HG03064 (cell line): Measurements from ENCODE around the gene CACNA2D2.
"Not testable (repeated sequence)": the region's sequence is repeated elsewhere in the genome, so short reads cannot be mapped to it uniquely, and the experiment has no call there.

Experiments
- ATAC-seq: cut with Tn5 transposase; IDR thresholded peaks from one replicate; pipeline ENCODE4 v1.9.1; 2021; ENCODE audit warnings: low read depth; ENCODE audit not compliant: unreplicated experiment

The CACNA2D2 gene

DNA sequence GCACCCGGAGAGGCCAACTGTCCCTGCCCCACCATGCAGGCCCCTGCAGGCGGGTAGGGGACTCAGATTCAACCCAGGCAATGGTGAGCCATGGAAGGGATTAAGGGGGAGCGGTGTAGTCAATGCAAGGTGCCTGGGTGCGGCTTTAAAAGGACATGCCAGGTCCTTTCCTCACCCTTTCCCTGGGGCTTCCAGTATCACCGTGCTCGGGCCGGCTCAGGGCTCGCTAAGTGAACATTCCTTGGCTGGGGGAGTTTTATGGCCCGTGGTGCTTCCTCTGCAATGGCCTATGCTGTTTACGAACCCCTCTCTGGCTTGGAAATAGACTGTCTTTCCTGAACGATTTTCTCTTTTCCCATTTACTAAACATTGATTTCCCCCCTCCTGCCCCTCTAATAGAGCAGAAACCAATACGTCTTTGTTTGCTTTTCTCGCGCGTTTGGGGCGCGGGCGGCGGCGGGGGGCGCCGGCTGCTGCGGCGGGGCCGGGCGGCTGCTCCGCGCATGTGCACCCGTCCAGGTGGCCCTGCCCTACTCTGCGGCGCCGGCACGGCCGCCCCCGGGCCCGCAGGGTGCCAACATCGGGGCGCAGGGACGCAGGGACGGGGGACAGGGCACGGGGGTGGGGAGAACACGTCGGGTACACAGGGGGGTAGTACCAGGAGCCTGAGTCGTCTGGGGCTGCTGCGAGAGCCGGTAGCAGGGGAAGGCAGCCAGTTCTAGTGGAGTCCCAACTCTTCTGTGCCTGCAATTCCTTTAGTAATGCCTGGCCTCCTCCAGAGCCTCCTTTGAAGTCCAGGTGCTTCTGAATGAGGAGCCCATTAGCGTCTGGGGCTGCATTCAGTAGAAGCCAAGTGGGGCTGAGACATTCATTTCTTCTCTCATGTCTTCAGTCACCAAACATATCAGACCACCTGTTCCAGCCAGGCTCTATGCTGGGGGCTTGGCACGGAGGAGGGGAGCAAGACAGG is 26.9 kb upstream of the CACNA2D2 start:
- ATAC-seq, result no peak

DNA sequence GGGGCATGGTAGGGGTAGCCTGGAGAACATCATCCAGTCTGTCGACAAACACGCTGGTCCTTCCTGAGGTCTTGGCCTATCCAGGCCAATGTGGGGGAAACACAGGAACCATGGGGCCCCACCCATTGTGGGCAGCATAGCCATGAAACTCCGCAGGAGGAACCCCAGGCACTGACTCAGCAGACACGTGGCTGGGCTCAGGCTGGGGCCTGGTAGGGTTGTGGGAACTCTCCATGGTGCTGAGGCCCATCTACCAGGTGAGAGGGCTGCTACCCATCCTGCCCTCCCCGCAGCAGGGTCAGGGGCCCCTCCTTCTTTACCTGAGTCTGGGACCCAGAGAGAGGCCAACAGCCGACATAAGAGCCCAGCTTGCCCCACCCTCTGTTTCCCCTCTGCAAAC is 22.6 kb upstream of the CACNA2D2 start:
- ATAC-seq, result no peak

DNA sequence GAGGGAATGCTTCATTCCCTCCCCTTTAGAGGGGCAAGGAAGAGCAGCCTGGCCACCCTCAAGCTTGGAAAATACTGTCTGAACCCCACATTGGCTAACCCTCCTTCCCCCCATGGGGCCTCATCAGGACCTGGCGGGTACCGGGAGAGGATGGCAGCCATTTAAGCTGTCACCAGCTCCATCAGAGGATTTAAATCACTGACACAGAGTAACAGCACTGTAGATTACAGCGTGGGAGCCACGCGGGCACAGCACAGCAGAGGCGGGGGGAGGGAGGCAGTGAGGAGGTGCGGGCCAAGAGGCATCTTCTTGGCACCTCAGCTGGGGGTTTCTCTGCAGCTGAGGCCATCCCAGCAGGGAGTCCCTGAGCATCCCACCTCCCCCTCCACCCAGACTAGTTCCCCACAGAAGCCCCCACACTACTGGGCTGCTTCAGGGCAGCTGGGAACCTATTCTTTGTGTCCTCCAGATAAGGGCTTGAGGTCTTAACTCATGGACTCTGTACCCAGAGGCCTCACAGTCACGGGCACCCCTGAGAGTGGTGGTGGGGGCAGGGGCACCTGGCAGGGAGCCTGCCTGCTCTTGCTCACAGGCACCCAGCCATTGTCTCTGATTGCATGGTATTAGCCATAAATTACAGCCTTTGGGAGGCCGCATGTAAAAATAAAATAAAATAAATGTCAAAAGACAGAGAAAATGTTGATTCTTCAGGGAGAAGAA is 21.9 kb upstream of the CACNA2D2 start:
- ATAC-seq, result no peak

DNA sequence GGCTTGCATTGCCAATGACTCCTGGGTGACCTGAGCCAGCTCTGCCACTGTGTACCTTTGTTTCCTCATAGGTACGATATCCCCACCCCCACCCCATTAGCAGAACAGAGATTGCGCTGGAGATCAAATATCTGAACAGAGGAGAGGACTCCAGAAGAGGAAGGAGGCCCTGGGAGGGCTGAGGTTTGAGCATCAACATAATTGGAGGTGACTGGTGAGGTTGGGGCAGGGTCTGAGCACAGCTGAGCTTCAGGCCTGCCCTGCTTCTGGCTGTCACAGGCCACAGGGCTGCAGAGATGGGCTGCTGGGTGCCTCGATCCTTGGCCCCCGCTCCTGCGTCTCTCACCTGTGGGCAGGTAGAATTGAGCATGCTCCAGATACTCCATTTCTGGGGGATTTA is 21.3 kb upstream of the CACNA2D2 start:
- ATAC-seq, result no peak

DNA sequence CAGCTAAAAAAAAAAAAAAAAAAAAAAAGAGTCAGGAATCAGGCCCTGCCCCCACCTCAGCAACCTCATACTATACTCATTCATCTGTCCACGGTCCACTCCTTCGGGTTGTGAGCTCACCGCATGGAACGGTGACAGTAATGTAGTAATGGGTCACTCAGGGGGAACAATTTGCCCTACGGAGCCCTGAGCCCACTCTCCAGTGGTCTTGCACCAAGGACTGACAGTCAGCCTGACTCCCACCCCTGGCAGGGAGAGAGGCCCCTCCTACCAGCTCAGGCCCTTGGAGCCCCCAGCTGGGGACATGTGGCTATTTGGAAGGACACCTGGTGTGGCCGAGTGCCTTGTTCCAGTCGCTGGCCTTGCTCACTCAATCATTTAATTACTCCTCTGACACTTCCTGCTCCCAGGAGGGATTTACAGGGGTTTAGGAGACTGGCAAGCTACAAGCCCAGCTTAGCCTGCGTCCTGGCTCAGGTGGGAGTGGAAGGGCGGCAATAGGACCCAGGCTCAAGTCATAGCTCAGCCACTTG is 19.9 kb upstream of the CACNA2D2 start:
- ATAC-seq, result no peak

DNA sequence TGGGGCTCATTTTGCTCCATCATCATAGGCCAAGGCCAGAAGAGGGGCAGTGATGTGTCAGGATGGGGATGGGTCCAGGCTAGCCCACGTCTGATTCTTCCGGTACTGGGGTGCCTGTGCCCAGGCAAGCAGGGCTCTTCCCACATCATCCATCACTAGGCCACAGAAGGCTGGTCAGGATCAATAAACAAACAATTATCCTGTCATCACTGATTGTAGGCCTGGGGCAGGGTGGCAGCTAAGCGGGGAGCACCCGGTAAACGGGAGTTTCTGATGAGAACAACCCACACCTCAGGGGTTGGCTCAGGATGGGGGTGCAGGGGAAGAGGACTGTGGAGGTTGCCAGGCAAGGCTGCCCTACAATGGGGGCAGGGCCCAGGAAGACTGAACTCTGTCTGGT is 18.1 kb upstream of the CACNA2D2 start:
- no peak for ATAC-seq

DNA sequence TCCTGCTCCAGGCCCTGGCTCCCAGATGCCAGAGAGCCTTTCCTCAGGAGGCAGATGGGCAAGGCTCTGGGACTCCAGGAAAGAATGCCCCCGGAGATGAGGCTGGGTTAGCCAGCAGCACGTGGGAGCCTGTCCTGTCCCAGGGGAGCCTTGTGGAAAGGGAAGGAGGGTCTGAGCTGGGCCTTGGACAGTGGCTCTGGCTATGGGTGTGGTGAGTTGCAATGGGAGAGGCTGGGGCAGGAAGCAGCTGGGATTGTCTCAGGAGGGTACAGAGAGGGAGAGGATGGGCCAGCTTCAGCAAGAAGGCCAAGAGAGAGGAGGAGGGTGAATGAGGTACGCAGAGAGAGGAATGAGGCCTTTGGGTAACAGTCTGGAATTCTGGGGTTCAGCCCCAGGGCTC is 17.4 kb upstream of the CACNA2D2 start:
- ATAC-seq, result no peak

DNA sequence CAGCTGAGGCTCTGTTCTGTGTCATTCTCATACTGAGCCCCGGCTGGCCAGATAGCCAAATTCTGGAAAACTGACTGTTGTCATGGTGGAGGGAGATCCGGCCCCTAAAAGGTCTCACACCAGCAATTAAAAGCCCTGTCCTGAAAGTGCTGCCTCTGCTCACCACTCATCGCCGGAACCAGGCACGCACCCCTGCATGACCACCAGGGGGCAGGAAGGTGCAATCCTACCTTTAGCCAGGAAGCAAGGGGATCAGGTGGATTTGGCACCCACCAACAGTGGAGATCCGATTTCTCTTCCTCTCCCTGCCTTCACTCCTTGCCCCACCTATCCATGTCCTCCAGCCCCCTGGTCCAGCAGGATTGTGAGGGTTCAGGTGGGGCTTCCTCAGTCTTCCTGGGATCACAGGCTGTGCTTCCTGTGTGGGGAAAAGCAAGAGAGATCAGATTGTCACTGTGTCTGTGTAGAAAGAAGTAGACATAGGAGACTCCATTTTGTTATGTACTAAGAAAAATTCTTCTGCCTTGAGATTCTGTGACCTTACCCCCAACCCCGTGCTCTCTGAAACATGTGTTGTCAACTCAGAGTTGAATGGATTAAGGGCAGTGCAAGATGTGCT is 16.1 kb upstream of the CACNA2D2 start:
- ATAC-seq, result no peak

DNA sequence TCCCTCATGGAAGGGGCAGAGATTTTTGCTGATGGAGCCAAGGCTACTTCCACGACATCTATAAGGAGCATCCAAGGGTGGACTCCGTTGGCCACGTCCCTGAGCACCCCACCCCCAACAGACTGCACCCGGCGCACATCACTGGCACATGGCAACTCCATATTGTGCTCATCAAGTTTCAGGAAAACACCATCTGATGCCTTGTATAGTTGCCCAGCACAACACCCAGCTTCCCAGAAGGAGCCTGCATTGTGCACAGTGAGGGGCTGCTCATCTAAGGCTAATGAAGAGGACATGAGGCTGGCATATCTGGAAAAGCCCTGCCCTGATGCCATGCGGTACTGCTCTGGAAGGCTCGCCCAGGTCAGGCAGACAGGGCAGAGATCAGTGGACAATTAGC is 15.0 kb upstream of the CACNA2D2 start:
- ATAC-seq, result no peak

DNA sequence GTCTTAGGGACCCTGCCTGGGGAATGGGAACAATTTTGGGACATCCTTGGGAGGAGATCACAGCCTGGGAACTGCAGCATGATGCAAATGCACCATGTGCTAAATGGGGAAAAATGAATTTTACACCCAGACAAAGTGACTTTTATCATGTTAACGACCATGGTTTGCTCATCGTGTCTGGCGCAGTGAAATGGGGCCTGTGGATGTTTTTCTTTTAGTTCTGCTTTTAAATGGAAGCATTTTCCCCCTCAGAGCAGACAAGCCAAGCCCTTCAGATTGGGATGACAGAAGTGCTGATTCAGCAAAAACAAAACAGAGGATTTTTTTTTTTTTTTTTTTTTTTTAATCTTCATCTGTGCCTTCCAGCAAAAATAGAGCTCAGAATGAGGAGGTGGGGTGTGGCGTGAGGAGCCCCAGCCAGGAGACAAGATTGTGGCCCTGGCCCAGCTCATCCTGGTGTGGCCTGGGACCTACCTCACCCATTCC is 14.3 kb upstream of the CACNA2D2 start:
- ATAC-seq, result no peak

DNA sequence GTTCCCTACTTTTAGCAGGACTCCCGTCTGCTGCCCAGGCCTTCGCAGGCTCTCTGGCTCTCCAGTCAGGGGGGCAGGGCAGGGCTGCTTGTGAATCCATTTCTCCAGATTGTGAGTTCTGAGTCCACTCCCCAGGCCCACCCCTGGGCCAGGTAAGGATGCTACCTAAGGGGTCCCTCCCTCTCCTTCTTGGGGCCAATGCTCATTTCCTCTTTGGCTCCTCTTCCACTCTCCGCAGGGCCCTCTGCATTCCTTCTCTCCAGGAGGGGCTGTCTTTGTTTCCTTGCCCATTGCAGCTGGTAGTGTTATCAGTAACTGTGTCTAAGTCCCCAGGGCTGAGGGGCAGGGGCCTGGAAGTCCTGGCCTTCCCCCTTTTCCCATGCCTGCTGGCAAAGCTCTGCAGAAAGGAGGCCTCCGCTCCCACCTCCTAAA is 13.0 kb upstream of the CACNA2D2 start:
- no peak for ATAC-seq

DNA sequence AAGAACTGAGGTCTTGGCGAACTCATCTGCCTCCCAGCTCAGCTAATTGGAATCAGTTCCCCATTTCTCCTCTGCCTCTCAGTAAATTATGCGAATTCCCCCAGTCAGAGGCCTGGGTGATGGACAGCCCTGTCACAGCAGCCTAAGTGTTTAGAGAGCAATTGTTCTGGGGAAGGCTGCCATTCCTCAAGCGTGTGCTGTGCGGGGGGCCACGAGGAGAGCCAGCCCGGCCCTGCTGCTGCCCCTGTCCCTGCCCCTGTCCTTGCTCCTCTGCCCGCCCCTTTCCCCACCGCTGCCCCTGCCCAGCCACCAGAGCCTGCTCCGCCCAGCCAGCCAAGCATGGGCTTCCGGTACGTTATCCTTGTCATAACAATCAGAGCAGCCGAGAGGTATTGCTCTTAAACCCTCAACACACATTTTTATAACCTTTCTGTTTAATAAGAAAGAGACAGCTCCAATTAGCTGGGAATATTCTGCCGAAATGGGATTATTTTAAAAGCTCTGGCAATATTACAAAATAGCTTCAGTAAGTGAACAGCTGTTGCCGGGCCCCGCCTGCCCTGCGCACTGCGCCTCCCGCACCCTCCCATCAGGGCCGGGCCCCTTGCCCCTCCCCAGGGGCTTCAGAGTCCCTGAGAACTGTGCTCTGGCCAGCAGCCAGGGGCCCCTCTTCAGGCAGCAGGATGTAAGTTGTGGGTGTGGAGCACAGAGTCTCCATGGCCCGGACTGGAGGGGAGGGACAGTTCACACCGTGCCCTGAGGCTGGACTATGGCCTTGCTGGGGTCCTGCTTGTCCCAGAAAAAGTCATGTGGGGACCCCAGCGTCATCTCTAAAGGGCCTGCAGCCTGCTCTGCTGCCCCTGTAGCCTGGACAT is 12.4 kb upstream of the CACNA2D2 start:
- ATAC-seq, result no peak

DNA sequence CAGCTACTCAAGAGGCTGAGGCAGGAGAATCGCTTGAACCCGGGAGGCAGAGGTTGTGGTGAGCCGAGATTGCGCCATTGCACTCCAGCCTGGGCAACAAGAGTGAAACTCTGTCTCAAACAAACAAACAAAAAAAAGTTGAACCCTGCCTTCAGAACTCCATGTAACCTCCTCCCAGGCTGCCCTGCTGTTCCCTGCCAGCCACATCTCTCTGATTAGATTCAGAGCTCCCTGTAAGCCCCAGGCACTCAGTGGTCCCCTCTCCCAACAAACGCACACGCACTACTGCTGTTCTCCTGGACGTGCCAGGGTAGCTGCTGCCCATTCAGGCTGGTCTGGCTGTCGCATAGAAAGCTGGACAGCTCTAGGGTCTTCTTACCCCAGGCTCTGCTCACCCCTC is 9.5 kb upstream of the CACNA2D2 start:
- ATAC-seq, result not testable (repeated sequence)

DNA sequence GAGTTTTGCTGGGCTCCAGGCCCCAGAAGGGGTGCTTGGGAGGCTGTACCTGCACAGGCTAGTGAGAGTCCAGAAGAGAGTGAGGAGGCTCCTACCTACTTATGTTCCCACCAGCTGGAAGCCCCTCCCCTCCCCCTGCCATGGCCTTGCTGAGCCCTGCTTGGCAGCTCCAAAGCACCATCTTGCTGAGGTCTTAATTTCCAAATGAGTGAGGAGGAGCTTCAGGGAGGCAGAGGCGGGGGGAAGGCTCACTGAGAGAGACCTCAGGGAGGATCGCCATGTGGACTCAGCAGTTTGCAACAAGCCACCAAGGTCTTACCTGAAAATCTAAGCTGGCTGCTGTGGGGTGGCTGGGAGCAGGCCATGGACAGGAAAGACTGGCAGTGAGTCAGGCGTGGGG is 8.7 kb upstream of the CACNA2D2 start:
- ATAC-seq, result no peak

DNA sequence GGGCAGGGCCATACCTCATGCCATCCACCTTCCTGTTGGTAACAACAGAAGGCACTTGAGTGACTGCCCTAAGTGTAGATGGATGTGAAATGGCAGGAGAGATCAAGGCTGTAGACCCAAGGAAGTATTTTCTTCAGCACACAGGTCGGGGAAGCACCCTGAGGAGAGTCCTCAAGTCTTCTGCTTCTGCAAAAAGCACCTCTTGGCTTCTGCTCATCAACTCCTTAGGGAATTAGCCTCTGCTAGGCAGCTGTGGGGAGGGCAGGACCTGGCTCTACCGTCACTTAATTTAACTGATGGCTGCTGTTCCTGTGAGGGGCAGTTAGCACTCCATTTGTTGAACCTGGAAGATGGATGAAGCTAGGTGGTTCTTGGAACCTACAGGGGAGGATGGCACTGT is 6.9 kb upstream of the CACNA2D2 start:
- ATAC-seq, result no peak

DNA sequence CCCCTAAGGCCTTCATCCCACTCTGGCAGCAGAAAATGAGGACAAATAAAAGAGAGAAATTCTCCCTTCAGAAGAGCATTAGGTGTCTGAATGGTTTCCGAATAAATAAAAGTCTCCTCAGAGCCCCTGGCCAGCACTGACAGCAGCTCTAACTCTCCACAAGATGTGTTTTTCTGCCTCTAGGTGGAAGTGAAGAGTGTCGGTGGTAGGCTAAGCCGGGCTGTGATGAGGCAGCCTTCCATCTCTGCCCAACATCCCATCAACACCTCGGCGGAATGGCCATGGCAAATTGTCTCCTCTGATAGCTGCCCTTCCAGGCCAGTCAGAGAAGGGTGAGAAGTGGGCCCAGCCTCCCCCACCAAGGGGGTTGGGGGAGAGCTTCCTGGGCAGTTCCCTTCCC is 6.3 kb upstream of the CACNA2D2 start:
- no peak for ATAC-seq

DNA sequence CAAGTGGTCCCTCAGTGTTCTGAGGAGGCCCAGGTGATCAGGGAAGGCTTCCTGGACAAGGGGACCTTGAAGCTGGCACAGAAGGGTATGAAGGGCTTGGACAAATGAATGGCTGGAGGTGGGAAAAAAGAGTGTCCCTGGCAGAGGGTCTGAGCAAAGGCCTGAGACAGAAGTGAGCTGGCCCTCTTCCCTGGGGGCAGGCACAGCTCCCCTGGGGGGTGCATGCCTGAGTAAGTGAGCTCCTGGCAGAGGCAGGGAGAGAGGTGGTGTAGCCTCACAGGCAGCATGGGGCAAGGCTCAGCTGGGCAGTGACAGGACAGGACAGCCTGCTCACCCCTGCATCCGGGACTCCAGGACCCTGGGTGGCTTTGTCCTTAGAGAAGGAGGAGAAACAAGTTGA is 5.4 kb upstream of the CACNA2D2 start:
- ATAC-seq, result no peak

DNA sequence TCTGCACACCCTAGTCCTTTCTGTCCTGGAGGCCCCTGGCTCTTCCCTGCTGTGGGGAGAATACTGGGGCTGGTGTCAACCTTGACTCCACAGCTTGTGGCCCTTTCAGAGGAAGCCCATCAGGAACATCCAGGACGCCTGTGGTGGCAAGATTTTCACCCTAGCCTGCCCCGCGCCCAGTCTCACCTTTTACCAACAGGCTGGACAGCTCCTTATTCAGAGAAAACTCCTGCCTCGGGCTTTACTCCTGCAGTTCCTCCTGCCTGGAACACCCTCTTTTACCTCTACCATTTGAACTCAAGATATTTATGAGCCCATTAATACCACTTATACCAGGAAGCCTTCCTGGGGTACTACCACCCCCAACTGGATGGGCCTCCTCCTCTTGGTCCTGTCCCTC is 2.7 kb upstream of the CACNA2D2 start:
- ATAC-seq, result no peak

DNA sequence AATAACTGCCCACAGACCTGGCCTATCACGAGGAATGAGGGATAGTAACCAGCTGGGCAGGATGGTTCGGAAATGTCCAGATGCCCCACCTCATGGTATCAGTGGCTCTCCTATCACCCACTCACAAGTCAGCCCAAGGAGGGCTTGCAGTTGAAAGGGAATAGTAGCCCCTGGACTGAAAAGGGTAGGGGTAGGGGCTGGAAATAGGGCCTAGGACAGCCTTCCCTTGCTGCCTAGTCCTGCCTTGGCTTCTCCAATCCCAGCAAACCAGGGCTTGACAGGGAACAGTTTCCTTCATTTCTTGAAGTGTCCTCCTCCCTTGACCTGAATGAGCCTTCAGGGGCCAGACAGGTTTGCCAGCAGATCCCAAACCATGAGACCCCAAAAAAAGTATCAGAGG is 1.2 kb upstream of the CACNA2D2 start:
- no peak for ATAC-seq
